ENCODE data around the gene SGCD. TPM values are rescaled to one million over a fixed set of nuclear protein-coding genes. Genes with fewer than 3 reads are reported as not detected.

SGCD gene
- total and polyA plus RNA-seq, 12 donors = 1.0 to 30.4 (median 9.4) TPM

DNA sequence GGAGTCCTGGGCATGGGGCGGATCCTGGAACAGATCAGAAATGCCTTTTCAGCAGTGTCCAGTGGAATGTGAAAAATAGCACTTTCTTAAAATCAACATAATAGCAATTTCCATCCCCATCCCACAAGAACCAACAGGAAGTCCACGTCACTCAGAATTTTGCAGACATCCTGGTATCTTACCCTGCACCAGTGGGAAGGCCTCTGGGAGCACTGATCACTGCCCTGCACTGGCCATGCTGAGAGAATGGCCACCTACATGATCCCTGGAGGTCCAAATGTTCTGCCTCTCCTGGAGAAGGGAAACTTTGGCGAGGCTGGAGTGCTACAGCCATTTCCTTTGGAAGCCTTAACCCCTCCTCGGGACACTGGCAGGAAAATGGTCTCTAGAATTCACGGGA, 173.8 kb downstream of the SGCD start:
- H3K36me3 ChIP-seq (replicated peaks in 1 of 2) = no peaks in the 10 kb centered on the region
- H3K4me1 ChIP-seq (replicated peaks in 1 of 2) = no peaks in the 10 kb centered on the region
- H3K27me3 ChIP-seq = no peaks in the 10 kb centered on the region
- no peak overlapping the region for H3K4me3 ChIP-seq
- H3K27ac ChIP-seq = no peak overlapping the region
- 77 to 91% (median 83%) methylated on average over 4 to 5 of the region's 5 CpGs for WGBS, 4 donors
- DNase-seq = no peak
- TF ChIP-seq, protein P1, sequence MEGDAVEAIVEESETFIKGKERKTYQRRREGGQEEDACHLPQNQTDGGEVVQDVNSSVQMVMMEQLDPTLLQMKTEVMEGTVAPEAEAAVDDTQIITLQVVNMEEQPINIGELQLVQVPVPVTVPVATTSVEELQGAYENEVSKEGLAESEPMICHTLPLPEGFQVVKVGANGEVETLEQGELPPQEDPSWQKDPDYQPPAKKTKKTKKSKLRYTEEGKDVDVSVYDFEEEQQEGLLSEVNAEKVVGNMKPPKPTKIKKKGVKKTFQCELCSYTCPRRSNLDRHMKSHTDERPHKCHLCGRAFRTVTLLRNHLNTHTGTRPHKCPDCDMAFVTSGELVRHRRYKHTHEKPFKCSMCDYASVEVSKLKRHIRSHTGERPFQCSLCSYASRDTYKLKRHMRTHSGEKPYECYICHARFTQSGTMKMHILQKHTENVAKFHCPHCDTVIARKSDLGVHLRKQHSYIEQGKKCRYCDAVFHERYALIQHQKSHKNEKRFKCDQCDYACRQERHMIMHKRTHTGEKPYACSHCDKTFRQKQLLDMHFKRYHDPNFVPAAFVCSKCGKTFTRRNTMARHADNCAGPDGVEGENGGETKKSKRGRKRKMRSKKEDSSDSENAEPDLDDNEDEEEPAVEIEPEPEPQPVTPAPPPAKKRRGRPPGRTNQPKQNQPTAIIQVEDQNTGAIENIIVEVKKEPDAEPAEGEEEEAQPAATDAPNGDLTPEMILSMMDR (IDR thresholded peaks at IDR 0.05) = no peak
- no peak for TF ChIP-seq POLR2A (IDR thresholded peaks at IDR 0.05)
- no peaks in the 10 kb centered on the region for H3K9me3 ChIP-seq (replicated peaks in 1 of 3)
- intact Hi-C loops (cut with DNase I) = no loop called here

DNA sequence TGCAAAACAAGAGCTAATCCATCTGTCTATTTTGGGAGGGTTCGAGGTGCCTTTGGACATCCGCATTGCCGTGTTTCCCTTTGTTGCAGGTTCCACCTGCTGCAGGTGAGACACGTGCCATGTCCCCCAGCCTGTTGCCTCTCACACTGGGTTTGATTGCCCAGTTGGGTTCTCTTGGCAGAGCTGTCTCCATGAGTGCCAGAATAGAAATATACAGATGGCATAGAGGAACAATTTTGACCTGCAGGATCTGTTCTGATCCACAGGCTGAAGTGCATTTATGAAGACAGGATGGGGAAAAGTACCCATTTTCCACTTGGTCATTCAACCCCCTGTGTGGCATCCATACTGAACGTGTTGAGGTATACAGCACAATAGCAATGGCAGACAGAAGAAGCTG, 178.1 kb downstream of the SGCD start:
- H3K4me3 ChIP-seq = no peak overlapping the region
- DNase-seq = no peak
- H3K27ac ChIP-seq = no peak overlapping the region
- H3K27me3 ChIP-seq = no peaks in the 10 kb centered on the region
- 87 to 95% (median 92%) methylated on average over 5 of the region's 5 CpGs for WGBS, 4 donors
- H3K9me3 ChIP-seq (replicated peaks in 1 of 3) = no peaks in the 10 kb centered on the region
- intact Hi-C loops (cut with DNase I) = no loop called here
- H3K4me1 ChIP-seq (replicated peaks in 1 of 2) = no peaks in the 10 kb centered on the region
- no peaks in the 10 kb centered on the region for H3K36me3 ChIP-seq (replicated peaks in 1 of 2)
- TF ChIP-seq, protein P1 (IDR thresholded peaks at IDR 0.05) = no peak
- no peak for TF ChIP-seq POLR2A (IDR thresholded peaks at IDR 0.05)

DNA sequence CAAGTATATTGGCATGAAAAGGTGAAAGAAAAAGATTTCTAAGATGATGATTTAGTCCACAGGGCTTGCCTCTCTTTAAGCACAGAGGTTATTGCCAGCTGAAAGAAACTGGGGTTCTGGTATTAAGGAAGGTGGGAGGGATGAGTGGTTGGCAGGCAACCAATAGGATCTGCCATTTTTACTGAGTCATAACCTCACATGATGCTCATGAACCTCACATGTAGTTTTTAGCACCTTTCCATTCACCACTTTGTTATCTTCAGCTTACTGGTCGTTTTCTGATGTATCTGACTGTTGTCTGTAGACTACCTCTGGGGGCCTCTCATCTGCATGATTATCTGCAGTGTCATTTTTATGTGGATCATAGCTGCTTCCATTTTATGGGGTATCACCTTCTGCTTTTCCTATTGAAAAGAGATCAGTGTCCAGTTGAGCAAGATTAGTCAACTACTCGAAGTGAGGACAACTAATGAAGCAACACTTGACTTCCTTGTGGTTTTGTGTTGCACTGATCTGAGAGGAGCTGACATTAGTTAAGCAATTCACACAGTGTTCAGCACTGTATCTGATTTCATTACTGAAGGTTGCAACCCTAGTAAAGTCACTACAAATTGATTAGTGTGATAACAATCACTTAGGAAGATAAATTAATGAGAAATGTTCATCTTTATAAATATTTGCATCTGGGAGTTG, 186.3 kb downstream of the SGCD start:
- Histone ChIP-seq H3K4me1 (replicated peaks in 1 of 2) (no peaks in the 10 kb centered on the region), H3K27ac (no peak overlapping the region), H3K4me3 (no peak overlapping the region), H3K9me3 (replicated peaks in 1 of 3) (no peaks in the 10 kb centered on the region), H3K27me3 (no peaks in the 10 kb centered on the region), H3K36me3 (replicated peaks in 1 of 2) (no peaks in the 10 kb centered on the region)
- intact Hi-C loops (cut with DNase I) = no loop called here
- no peak for DNase-seq
- no peak for TF ChIP-seq POLR2A (IDR thresholded peaks at IDR 0.05)
- TF ChIP-seq, protein P1 (IDR thresholded peaks at IDR 0.05) = no peak
- 43 to 73% (median 58%) methylated on average over 2 of the region's 2 CpGs for WGBS, 4 donors

DNA sequence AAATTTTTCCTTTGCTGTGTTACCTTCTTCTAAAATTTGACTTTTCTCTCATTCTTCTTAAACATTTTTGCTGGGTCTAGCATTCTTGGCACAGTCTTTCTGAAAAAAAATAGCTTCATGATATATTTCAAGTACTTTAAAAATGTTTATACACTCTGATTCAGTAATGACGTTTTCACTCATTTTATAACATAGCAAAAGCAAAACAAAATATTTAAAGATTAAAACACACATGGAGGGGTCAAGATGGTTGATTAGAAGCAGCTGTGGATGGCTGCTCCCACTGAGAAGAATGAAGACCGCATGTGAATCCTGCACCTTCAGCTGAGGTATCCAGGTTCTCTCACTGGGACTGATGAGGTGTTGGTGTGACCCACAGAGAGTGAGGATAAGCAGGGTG, 188.2 kb downstream of the SGCD start:
- no peak for DNase-seq
- TF ChIP-seq POLR2A (IDR thresholded peaks at IDR 0.05) = no peak
- TF ChIP-seq, protein P1 (IDR thresholded peaks at IDR 0.05) = no peak
- intact Hi-C loops (cut with DNase I) = no loop called here
- no peaks in the 10 kb centered on the region for H3K9me3 ChIP-seq (replicated peaks in 1 of 3)
- no peaks in the 10 kb centered on the region for H3K27me3 ChIP-seq
- H3K4me1 ChIP-seq (replicated peaks in 1 of 2) = no peaks in the 10 kb centered on the region
- H3K27ac ChIP-seq = no peak overlapping the region
- H3K36me3 ChIP-seq (replicated peaks in 1 of 2) = no peaks in the 10 kb centered on the region
- no peak overlapping the region for H3K4me3 ChIP-seq
- 63 to 76% (median 72%) methylated on average over 2 of the region's 2 CpGs for WGBS, 4 donors
